ENCODE data around the gene CIZ1.
"Not testable (repeated sequence)": the region's sequence is repeated elsewhere in the genome, so short reads cannot be mapped to it uniquely, and the experiment has no call there.

CIZ1 gene

DNA sequence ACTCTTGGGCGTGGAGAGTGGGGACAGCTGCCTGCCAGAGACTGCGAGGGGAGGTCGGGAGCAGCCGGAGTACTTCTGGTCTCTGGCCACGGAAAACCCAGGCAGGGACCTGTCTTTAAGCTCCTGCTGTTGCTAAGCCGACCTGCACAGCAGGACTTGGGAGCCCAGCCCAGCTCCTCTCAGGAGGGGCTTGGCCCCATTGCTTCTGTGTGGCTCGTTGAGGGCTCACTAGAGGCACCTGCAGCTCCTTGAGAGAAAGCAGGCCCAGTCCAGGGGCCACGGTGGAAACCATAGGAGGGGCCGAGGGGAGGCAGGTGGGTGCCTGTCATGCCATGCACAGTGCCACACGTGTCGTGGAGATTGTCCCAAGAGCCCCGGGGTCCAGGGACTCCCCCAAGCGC is 45.4 kb downstream of the CIZ1 start:
- DNase-seq (ENCODE audit: low spot score): no peak

DNA sequence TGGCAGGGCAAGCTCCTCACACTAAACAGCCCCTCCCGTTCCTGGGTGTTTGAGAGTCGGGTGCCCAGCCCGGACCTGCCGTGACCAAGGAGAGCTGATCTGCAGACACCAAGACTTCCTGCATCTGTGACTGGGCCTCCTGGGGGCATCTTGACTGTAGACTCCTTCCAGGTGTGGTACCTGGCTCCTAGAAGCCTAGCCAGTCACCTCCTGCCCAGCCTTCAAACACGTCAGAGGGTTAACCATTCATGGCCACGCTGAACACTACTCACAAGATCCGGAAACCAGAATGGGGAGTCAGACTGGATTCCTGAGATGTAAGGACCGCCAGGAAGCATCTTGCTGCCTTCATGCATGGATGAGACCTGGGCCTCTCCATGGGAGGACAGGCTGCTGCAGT is 45.8 kb downstream of the CIZ1 start:
- peak; percentile 44 for DNase-seq (ENCODE audit: low spot score)

DNA sequence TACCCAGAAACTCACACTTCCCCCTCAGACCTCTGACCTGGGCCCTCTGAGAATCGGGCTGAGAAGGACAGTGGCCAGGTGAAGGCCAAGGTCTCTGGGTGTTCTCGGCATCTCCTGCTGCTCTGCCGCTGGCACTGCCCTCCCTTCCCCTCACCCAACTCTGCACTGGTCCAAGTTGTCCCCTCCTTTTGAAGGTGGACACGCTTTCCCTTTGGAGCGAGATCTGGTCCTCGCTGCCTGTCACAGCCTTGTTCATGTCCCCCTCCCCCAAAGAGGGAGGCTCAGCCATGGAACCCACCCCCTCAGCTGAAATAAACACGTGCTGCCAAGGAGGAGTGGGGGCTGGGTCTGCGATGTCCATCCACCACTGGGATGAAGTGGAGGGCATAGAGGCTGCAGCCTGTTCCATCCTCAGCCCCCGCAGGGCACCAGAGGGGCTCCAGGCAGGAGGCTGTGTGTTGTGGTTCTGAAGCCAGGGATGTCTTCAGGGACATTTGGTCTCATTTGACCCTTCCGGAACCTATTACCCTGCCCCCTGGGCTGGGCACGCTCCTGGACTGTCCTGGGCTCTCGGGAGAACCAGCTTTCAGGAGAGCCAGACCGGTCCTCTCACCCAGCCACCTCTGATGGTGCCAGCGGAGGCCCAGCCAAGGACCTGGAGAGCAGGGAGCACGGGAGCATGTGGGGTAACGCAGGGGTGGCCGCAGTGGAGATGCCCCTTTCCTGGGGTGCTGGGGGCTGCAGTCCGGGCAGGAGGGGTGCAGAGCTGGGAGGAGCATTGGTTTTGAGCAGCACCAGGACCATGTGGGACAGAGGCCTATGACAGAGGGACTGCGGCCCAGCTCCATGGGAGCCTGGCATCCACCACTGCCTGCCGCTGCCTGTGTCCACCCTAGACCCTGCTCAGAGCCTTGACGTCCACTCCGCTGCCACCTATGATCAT is 46.9 kb downstream of the CIZ1 start:
- DNase-seq (ENCODE audit: low spot score): no peak

DNA sequence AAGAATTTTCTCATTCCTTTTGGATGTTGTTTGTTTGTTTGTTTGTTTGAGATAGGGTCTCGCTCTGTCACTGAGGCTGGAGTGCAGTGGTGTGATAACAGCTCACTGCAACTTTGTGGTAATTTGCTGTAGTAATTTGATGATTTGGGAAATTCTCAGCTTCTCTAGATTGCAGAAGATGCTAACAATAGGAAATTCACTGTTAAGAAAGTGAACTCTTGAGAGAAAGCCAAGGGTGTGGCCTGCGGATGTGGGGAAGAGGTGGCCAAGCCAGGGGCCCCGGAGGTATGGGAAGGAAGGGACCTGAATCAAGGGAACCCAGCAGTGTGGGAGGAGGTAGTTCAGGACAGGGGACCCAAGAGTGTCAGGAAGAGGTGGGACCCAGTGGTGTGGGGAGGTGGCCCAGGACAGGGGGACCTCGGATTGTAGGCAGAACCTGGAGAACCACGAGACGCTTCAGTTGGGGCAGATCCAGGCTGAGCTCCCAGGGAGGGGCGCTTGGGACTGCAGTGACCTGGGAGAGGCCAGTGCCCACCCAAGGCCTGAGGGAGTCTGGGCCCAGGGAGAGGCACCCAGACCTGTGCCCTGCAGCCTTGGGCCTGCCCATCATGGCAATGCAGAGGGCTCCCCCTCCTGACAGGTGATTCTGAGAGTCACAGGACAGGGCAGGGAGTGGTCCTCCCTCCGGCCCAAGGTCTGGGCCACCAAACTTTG is 47.7 kb downstream of the CIZ1 start:
- no peak for DNase-seq (ENCODE audit: low spot score)

DNA sequence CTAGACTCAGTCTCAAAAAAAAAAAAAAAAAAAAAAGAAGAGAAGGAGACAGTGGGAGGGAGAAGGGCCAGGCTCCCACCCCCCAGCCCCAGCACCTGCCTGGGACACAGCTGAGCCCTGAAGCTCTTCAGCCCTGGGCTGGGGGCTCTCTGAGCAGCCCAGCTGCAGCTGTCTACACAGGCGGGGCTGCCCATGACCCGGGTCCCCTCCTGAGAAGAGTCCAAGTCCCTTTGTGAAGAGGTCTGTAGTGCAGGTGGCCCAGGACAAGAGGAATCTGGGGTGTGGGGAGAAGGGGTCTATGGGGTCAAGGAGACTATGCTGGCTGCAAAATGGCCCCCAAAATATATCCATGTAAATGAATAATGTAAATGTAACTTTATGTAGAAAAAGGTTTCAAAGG is 48.8 kb downstream of the CIZ1 start:
- no peak for DNase-seq (ENCODE audit: low spot score)

DNA sequence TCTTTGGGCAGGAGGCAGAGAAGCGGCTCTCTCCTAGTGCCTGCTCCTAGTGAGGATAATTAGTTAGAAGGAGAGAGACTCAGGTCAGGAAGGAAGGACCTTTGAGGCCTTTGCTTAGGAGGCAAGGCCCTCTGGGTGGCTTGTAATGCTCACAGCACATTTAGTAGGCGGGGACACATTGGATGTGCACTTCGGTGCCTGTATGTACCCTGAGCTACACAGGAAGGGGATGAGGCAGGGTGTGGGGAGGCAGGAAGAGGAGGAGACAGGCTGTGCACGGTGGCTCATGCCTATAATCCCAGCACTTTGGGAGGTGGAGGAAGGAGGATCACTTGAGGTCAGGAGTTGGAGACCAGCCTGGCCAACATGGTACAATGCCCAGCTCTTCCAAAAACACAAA is 49.3 kb downstream of the CIZ1 start:
- DNase-seq (ENCODE audit: low spot score): no peak

DNA sequence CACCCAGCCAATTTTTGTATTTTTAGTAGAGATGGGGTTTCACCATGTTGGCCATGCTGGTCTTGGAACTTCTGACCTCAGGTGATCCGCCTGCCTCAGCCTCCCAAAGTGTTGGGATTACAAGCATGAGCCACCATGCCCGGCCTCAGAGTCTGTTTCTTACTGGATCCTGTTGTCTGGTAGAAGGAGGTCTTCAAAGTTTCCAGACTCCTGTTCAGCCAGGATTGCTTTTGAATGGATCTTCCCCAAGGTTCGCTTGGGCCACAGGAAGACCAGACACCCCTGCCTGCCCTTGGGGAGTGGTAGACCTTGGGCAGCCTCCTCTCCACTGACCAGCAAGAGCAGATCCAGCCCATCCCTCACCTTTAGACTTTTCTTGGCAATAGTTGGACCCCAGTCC is 49.8 kb downstream of the CIZ1 start:
- DNase-seq (ENCODE audit: low spot score): no peak

DNA sequence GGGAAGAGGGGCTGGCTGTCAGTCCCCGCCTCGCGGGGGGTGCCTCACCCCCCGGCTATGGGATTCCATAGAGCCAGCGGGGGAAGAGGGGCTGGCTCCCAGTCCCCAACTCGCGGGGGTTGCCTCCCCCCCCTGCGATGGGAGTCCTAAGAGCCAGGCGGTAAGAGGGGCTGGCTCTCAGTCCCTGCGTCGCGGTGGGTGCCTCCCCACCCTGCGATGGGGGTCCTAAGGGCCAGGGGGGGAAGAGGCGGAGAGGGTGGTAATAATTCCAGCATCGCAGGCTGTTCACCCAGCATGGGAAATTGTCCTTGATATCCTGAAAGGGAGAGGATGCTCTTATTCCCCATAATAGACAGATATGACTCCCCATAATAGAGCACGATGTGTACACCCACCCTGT is 51.8 kb downstream of the CIZ1 start:
- no peak for DNase-seq (ENCODE audit: low spot score)

DNA sequence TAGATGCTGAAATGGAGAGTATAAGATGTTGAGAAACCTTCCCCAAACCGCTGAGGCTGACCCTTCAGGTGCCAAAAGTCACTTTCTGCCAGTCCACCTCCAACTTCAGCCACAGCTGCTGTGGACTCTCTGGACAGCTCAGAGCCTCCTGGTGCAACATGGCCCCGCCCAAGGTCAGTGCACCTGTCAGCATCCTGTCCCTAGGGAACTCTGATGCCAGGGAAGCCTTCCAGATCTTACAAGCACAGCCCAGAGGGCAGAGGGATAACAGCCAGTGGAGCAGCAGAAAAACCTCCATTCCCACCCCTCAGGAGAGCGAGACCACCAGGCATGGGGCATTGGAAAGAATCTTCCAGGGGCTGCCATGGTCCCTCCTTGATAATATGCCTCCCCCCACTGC is 53.4 kb downstream of the CIZ1 start:
- DNase-seq (ENCODE audit: low spot score): no peak

DNA sequence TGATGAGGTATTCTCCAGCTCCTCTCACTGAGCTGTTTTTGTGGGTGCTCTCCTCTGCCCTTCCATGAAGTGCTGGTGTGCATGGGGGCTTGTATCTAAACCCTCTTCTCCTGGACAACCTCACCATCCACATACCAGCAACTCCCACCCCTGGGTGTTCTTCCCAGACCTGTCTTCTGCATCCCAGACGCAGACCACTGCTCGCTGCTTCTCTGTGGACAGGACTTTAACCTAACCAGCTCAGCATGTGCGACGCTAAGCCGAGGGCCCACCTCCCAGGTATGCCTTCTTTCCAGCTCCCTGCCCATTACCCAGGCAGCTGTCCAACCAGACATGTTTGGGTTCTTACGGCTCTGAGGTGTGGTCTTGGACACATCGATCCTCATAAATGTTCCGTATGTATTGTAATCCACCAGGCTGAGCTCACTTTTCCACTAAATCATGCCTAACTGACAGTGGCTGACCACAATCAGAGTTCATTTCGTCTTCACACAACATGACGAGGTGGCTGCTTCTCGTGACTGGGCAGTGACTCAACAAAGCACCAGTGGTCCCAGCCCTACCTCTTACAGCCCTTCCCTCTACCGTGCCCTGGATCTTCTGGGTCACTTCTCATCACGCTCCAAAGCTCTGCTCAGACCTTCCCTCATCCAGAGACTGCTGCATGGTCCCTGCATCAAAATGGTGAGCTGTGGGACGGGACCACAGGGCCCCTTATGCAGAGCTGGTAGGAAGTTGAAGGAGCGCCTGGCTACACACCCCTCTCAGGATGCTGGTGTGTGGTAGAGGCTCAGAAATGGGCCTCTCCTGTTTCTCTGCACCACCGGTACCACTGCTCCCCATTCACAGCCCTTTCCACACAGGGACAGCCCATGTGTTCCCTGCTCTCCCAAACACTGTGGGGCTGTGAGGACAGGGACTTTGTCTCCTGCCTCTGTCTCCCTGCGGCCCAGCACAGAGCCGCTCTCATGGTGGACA is 54.3 kb downstream of the CIZ1 start:
- no peak for DNase-seq (ENCODE audit: low spot score)

DNA sequence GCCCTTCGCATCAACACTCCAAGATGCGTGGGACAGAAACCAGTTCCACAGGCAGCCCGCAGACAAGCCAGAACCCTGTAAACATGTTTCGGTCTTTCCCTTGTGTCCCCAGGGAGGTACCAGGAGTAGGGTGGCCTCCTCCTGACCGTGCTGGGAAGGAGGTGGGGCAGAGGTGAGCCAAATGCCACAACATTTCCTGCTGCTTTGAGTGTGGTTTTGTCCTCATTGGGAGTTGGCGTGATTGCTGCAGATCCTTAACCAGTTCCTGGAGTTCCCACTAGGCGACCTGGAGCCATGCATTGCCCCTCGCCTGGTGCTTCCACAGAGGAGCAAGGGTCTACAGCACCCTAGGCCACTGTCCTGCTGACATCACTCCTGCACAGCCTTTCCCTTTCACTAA is 55.8 kb downstream of the CIZ1 start:
- DNase-seq (ENCODE audit: low spot score): not testable (repeated sequence)

DNA sequence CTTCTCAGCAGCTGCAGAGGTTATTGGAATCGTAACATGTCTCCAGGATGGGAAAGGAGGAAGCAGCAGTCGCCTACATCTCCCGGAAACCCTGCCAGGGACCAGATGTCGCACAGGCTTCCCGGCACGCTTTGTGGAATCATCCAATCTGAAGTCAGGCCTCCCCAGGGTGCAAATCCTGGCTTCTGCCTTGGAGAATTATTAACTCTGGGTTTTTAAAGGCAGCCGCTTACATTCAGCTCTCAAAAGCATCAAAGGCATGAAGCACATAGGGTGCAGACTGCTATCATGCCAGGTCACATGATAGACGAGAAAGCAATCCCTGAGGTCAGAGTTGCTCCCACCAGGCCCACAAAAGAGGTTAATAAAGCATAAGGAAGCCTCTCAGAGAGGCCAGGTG is 59.2 kb downstream of the CIZ1 start:
- not testable (repeated sequence) for DNase-seq (ENCODE audit: low spot score)

DNA sequence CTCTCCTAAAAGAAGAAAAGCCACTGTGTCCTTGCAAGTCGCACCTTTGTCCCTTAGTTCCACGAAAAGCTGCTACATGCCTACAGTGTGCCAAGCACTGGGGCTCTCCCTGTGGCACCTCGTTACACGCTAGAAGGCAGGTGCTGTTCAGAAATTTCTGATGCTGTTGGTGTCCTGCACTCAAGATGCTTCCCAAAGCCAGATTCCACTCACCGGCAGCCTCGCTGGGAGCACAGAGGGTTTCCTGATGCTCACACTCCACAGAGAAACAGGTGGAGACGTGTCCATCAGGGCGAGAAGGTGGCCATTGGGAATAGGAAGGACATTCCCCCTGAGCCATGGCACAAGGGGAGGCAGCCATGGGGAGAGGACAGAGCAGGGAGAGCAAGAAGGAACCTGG is 60.0 kb downstream of the CIZ1 start:
- not testable (repeated sequence) for DNase-seq (ENCODE audit: low spot score)

DNA sequence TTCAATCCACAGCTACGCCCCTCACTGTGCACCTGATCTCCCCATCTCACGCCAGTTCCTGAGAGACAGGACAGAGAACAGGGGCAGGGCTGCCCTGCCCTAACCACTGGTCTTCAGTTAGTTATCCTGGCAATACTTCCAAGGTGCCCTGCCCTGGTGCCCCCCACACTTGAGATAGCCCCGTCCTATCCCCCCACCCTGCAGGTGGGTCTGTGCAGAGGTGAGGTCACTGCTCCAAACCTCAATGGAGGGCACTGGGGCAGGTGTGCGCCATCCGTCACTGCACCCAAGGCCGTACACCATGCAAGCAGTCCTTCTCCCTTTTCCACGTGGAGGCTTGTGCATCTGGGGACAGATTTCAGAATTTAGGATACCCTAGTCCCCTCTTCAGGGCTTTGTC is 60.7 kb downstream of the CIZ1 start:
- not testable (repeated sequence) for DNase-seq (ENCODE audit: low spot score)

DNA sequence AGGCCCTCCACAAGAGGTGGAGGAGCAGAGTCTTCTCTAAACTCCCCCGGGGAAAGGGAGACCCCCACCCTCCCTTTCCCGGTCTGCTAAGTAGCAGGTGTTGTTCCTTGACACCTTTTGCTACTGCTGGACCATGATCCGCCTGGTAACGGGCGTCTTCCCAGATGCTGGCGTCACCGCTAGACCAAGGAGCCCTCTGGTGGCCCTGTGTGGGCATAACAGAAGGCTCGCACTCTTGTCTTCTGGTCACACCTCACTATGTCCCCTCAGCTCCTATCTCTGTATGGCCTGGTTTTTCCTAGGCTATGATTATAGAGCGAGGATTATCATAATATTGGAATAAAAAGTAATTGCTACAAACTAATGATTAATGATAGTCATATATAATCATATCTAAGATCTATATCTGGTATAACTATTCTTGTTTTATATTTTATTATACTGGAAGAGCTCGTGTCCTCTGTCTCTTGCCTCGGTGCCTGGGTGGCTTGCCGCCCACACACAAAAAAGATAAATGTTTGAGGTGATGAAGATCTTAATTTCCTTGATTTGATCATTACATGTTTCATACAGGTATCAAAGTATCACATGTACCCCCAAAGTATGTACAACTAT is 61.3 kb downstream of the CIZ1 start:
- not testable (repeated sequence) for DNase-seq (ENCODE audit: low spot score)

DNA sequence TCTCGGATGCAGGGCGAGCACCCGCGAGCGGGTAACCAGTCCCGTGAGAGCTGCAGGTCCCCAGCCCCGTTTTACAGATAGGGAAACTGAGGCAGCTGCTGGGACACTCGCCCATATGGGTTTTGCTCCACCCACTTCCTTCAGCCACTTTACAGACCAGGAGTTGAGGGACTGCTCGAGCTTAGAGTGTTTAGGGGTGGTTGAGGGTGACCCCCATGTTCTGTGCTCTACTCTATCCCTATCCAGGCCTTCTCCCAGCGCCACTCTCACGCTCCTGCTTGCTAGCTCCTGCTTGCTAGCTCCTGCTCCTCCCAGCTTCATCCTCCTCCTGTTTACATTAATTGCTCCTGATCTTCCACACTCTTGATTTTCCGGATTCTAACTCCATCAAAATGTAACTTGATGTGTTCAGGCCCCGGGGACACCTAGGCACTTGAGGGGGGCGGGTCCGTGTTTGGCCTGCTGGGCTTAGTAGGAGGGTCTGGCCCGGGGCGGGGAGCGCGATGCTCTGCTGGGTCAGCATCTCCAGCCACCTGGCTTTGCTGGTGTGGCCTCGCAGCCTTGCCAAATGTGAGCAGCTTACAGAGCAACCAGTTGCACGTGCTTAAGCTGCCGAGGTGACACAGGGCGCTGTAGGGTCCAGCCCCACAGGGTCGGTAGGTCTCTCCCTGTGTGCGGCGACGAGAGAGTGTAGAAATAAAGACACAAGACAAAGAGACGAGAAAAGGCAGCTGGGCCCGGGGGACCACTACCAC is 62.4 kb downstream of the CIZ1 start:
- DNase-seq (ENCODE audit: low spot score): no peak

DNA sequence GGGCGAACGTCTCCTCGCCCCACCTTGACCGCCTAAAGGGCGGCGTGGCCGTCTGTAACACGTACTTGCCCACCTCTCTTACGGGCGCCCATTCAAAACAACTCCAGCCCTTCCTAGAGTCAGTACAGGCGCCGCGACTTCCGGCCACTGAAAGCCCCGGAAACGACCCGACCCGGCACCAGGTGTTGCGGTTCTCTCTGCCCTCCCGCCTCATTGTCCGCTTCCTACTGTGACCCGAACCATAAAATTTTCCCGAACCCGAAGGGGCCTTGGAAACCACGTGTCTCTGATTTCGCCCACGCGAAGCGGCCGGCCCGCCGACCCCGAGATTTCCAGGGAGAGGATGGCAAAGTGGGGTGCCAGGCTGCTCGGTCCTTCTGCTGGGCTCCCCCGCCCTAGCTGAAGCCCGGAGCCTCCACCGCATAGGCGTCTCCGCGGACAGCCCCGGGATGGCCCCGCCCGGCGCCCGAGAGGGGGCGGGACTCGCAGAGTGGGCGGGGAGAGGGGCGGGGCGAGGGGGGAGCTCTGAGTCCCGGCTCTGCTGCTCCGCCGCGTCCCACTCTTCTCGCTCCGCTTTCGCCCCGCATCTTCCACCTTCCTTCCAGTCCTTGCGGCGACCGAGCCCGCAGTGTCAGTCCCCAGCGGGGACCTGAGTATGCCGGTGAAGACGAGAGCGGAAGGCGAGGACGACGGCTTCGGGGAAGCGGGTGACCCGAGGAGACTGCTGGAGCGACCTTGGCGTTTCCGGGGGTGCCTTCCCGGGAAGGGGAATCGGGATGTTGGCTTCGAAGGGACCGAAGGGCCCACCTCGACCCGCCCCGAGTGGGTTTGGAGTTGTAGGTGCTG is 63.2 kb downstream of the CIZ1 start:
- DNase-seq (ENCODE audit: low spot score): peak; percentile 86

DNA sequence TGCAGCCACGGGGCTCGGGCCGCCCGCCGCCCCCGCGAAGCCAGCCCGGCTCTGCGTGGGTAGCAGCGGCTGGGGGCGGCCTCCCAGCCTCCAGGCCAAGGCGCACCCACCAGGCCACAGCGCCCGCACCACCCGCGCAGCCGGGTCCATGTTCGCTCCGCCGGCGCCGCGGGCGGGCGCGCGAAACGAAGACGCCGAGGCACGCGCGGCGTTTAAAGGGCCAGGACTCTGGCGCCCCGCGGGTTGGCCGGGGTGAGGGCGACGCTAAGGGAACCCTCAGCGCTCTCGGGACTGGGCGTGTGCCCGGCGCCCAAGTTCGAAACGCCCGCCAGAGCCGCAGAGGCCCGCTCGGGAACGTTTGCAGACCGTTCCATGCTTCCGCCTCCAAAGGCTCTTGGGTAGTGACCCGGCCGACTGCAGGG is 63.8 kb downstream of the CIZ1 start, which contains the start of gene PTGES2:
PTGES2 (minus strand) TSS at position 162 of the 422 bp plus-strand sequence; CDS start at position 150, 12 bp downstream.
- DNase-seq (ENCODE audit: low spot score): peak; percentile 78

DNA sequence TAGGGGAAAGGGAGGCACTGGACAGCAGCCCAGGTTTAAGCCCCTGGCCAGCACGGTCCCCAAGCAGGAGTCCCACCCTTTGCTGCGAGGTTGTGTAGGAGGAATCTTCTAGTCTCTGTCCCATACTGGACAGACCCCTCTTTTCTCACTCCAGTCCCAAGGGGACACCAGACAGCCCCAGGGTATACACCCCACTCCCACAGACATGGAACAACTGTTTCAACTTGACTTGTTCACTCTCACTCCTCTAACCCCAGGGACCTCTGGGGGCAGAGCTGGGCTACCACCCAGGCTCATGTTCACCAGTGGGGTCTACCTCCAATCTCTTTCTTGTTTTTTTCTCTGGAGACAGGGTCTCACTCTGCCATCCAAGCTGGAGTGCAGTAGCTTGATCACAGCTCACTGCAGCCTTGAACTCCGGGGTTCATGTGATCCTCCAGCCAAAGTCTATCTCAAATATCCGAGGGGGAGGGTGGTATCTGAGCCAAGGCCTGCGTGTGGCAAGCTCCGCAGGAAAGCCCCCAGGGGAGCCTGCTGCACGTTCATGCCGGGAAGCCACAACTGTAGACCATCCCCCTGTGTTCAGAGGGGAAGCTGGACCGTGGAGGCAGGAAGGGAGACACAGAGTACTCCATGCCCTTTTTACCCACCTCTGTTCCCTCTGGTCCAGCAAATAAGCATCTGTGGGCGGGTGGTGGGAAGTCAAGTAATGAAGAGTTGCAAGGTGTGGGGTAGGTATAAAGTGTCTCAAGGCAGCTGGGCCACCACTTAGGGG is 65.6 kb downstream of the CIZ1 start:
- no peak for DNase-seq (ENCODE audit: low spot score)

Data from iPS-NIHi11 (cell line).